A549 (cell line): ENCODE measurements around the gene TTC39B. TPM values are rescaled to one million over a fixed set of nuclear protein-coding genes. Genes with fewer than 3 reads are reported as not detected.

Source experiments
- ATAC-seq, 2 experiments: fragments of 200-7000 bp in 1 of 2; fragments of >200 bp in 1 of 2; cut with Nextera tagmentation in 1 of 2; cut with Tn5 transposase in 1 of 2; 3 replicates each; pipeline versions ENCODE4 v1.8.0 to v1.9.1; 2018 to 2020; ENCODE audit warnings: mild to moderate bottlenecking in 1 of 2, moderate library complexity in 1 of 2
- CTCF ChIA-PET: fragments of 300-600 bp; sonication (Branson Sonifier 250); formaldehyde crosslinking; extraction: SDS; loops from one replicate; lab custom pipeline; 2021; ENCODE audit warnings: antibody characterized with exemption, inconsistent platforms; lab: Yijun Ruan, JAX
- POLR2A ChIA-PET: fragments of 350-600 bp; formaldehyde crosslinking; extraction: SDS; loops from one replicate; lab custom pipeline; 2021; ENCODE audit warnings: antibody characterized with exemption, inconsistent platforms; lab: Yijun Ruan, JAX
- DNase-seq, 2 experiments: peaks; one replicate each; pipeline versions ENCODE4 v3.0.0 to v3.0.0-alpha.2; 2011 to 2016; ENCODE audit warnings: low read depth in 1 of 2, low spot score in 1 of 2
- FAIRE-seq: peaks from 2 replicates; lab custom pipeline; 2011; peaks lifted over from hg19 to GRCh38; lab: Jason Lieb, UNC
- H3K27ac ChIP-seq, 2 experiments: fragments of >200 bp; sonication (Bioruptor Twin); formaldehyde crosslinking; 3 replicates each; pipeline ENCODE4 v1.5.1; 2016 to 2017
- H3K4me1 ChIP-seq: fragments of >200 bp; sonication (Bioruptor Twin); formaldehyde crosslinking; 3 replicates; pipeline ENCODE4 v1.6.1; 2016
- H3K4me2 ChIP-seq: fragments of >200 bp; sonication (Bioruptor Twin); formaldehyde crosslinking; 3 replicates; pipeline ENCODE4 v1.6.1; 2016
- H3K4me3 ChIP-seq: fragments of >200 bp; sonication (Bioruptor Twin); formaldehyde crosslinking; 3 replicates; pipeline ENCODE4 v1.5.1; 2016
- H3K9me3 ChIP-seq: fragments of >200 bp; sonication (Bioruptor Twin); formaldehyde crosslinking; 3 replicates; pipeline ENCODE4 v1.6.1; 2016
- CBX8 ChIP-seq: fragments of 200-600 bp; sonication (generic); IDR thresholded peaks from 2 replicates; pipeline ENCODE4 v1.6.1; 2016
- CHD4 ChIP-seq: fragments of 200-600 bp; sonication (generic); IDR thresholded peaks from 2 replicates; pipeline ENCODE4 v1.6.1; 2016; ENCODE audit warnings: antibody characterized with exemption, mild to moderate bottlenecking, borderline replicate concordance
- EHMT2 ChIP-seq: fragments of 200-600 bp; sonication (generic); IDR thresholded peaks from 2 replicates; pipeline ENCODE4 v1.6.1; 2016; ENCODE audit warnings: antibody characterized with exemption, low read depth, mild to moderate bottlenecking, moderate library complexity
- ESRRA ChIP-seq: fragments of 150-350 bp; IDR thresholded peaks from 2 replicates; pipeline ENCODE4 v1.6.1; 2014; ENCODE audit warnings: mild to moderate bottlenecking, low read length, borderline replicate concordance
- FOSB ChIP-seq: fragments of 250-450 bp; sonication (Bioruptor Pico); IDR thresholded peaks from 2 replicates; pipeline ENCODE4 v1.5.0; 2020; ENCODE audit warnings: mild to moderate bottlenecking, moderate library complexity
- HEYL ChIP-seq: fragments of 250-450 bp; sonication (Bioruptor Pico); IDR thresholded peaks from 2 replicates; pipeline ENCODE4 v1.8.0; 2021; ENCODE audit warnings: mild to moderate bottlenecking, moderate library complexity
- HOXA7 ChIP-seq: fragments of 250-450 bp; sonication (Bioruptor Pico); IDR thresholded peaks from 2 replicates; pipeline ENCODE4 v1.5.0; 2020; ENCODE audit warnings: mild to moderate bottlenecking, moderate library complexity
- HOXB5 ChIP-seq: fragments of 250-450 bp; sonication (Bioruptor Pico); IDR thresholded peaks from 2 replicates; pipeline ENCODE4 v1.5.0; 2020; ENCODE audit warnings: mild to moderate bottlenecking, moderate library complexity
- JUN ChIP-seq, 2 experiments: fragments of >200 bp; sonication (Bioruptor Twin); formaldehyde crosslinking; IDR thresholded peaks; 2 replicates in 1 of 2; 3 replicates in 1 of 2; pipeline ENCODE4 v1.6.1; 2016 to 2017
- JUNB ChIP-seq: fragments of >200 bp; sonication (Bioruptor Twin); formaldehyde crosslinking; IDR thresholded peaks from 2 replicates; pipeline ENCODE4 v1.6.1; 2016
- KDM1A ChIP-seq: fragments of 200-600 bp; sonication (generic); IDR thresholded peaks from 2 replicates; pipeline ENCODE4 v1.6.1; 2016; ENCODE audit warnings: low read depth, mild to moderate bottlenecking
- NFE2L2 ChIP-seq: fragments of 150-350 bp; conservative IDR thresholded peaks from 2 replicates; pipeline ENCODE4 v1.6.1; 2014; ENCODE audit warnings: low read length
- PHF8 ChIP-seq: fragments of 200-600 bp; sonication (generic); IDR thresholded peaks from 2 replicates; pipeline ENCODE4 v1.6.1; 2016; ENCODE audit warnings: low read depth, mild to moderate bottlenecking, antibody characterized with exemption, moderate library complexity, borderline replicate concordance
- POLR2A ChIP-seq: IDR thresholded peaks from 2 replicates; pipeline ENCODE4 v1.6.1; 2012; ENCODE audit warnings: mild to moderate bottlenecking, low read length
- RNF2 ChIP-seq: fragments of 200-600 bp; sonication (generic); IDR thresholded peaks from 2 replicates; pipeline ENCODE4 v1.6.1; 2016; ENCODE audit warnings: low read depth, mild to moderate bottlenecking, antibody characterized with exemption, moderate library complexity, borderline replicate concordance
- SREBF2 ChIP-seq: fragments of 450-650 bp; IDR thresholded peaks from 2 replicates; pipeline ENCODE4 v1.6.1; 2014; ENCODE audit warnings: mild to moderate bottlenecking, moderate library complexity
- TFCP2L1 ChIP-seq: fragments of 250-450 bp; sonication (Bioruptor Pico); IDR thresholded peaks from 2 replicates; pipeline ENCODE4 v1.5.0; 2021; ENCODE audit warnings: mild to moderate bottlenecking
- TP53 ChIP-seq: fragments of 250-450 bp; sonication (Bioruptor Pico); IDR thresholded peaks from 2 replicates; pipeline ENCODE4 v1.5.0; 2021; ENCODE audit warnings: mild to moderate bottlenecking, moderate library complexity
- ZNF302 ChIP-seq: fragments of 250-450 bp; sonication (Bioruptor Pico); IDR thresholded peaks from 2 replicates; pipeline ENCODE4 v1.9.0; 2021; ENCODE audit warnings: inconsistent platforms, mild to moderate bottlenecking, moderate library complexity
- ZSCAN20 ChIP-seq: fragments of 250-450 bp; sonication (Bioruptor Pico); IDR thresholded peaks from 2 replicates; pipeline ENCODE4 v1.8.0; 2022; ENCODE audit warnings: mild to moderate bottlenecking, moderate library complexity
- WGBS: methylation state at CpG from one replicate; pipeline ENCODE4 v1.1.6; 2017; ENCODE audit errors: missing lambda C conversion rate; 5-methylcytosine and 5-hydroxymethylcytosine counted together
- polyA minus RNA-seq: library from RNA; depleted of rRNA, polyadenylated mRNA; stranded (reverse); fragments of >200 nt; gene quantifications from 2 replicates; pipeline ENCODE4 v1.2.3, GENCODE V29; 2011; rRNA and poly(A)+ RNA removed
- polyA plus RNA-seq, 4 experiments: library from polyadenylated mRNA; depleted of rRNA in 3 of 4; stranded (reverse); fragments of >200 nt; fragmentation: RNase III in 1 of 4; extraction: RNeasy Plus Mini Kit Qiagen cat#74134 plus additional on column Dnase treatment in 1 of 4; gene quantifications; 2 replicates in 3 of 4; 3 replicates in 1 of 4; pipeline ENCODE4 v1.2.3, GENCODE V29; 2011 to 2017
- TF ChIP-seq, protein P1 (sequence below): IDR thresholded peaks from 2 replicates; pipeline ENCODE4 v1.6.1; 2012
- TF ChIP-seq, protein P2 (sequence below): fragments of 200-600 bp; sonication (generic); IDR thresholded peaks from 2 replicates; pipeline ENCODE4 v1.6.1; 2016; ENCODE audit warnings: antibody characterized with exemption, mild to moderate bottlenecking, moderate library complexity
- TF ChIP-seq, protein P3 (sequence below): fragments of >200 bp; sonication (Bioruptor Twin); formaldehyde crosslinking; IDR thresholded peaks from 3 replicates; pipeline ENCODE4 v1.5.1; 2016

Gene TTC39B
- polyA plus RNA-seq (2011; rRNA removed) (4.4 and 5.0 TPM in 2 replicates), polyA plus RNA-seq (2017; fragmentation: RNase III; extraction: RNeasy Plus Mini Kit Qiagen cat#74134 plus additional on column Dnase treatment) (0.52 to 0.94 TPM (median 0.59 TPM) in 3 replicates), polyA minus RNA-seq (5.3 and 6.2 TPM in 2 replicates)
- polyA plus RNA-seq (2012; cell fraction: cytosol; rRNA removed): 0.22 and 0.36 TPM in 2 replicates
- 0.41 and 0.42 TPM in 2 replicates for polyA plus RNA-seq (2012; cell fraction: nucleus; rRNA removed)

DNA sequence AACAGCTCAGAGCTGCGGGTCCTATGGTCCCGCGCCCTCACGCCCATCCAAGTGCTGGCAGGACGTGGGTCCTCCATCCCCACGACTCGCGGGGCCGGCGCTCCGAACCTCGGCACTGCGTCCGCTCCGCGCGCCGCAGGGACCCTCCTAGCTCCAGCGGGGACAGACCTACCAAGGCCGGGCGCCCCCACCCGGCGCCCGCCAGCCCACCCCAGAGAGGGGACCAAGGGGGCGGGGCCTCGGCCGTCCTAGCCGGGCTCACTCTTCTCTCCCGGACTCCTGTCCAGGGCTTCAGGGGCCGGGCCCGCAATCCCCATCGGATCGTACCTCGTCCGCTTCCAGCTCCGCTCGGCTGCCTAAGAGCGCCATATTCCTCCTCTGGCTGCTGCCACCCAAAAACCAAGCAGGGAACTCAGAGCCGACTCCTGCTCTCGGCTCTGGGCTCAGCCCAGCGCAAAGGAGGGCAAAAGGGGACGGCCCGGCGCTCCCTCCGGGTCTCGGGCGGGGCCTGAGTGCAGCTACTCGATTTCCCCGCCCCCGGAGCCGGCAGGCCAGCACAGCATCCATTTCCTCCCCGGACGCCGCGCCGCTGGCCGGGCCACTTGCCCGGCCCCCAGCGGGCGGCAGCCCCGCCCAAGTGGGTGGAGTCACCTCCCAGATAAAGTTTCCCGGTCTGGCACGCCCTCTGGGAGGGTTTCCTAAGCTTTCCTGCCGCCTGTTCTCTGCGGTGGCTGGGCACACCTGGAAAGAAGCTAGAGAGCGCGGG is at the start of gene TTC39B:
TTC39B (minus strand) TSS at position 460 of the 766 bp plus-strand sequence; CDS start at position 369, 91 bp downstream.
- FAIRE-seq: no peak
- CTCF ChIA-PET: interaction anchor here (0.9 kb wide), 3 partner anchors 96 to 116 kb away, joined by 3 to 4 read pairs (median 4); partner anchors contain the start of gene SNAPC3
- peak; percentile 39 for TF ChIP-seq POLR2A
- TF ChIP-seq, protein P1, sequence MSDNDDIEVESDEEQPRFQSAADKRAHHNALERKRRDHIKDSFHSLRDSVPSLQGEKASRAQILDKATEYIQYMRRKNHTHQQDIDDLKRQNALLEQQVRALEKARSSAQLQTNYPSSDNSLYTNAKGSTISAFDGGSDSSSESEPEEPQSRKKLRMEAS: 0 out of 2 replicates have a peak, but pooled peaks have one; percentile 24
- TF ChIP-seq TFCP2L1 (CRISPR knock-in tag): no peak
- TF ChIP-seq PHF8: peak; percentile 58; the same call in 1 of the 2 replicates
- TF ChIP-seq SREBF2: no peak
- TF ChIP-seq RNF2: no peak
- no peak for TF ChIP-seq ESRRA
- TF ChIP-seq, all 56 proteins: peak for 3
- WGBS: under 1% methylated on average over 28 of the region's 67 CpGs
- ATAC-seq: peak; percentile 93 to 98
- Histone ChIP-seq H3K9me3 (no peaks in the 10 kb centered on the region), H3K27ac (peak within 1 kb of the TSS; percentile 74 to 84), H3K4me1 (peaks cover 14% of the 10 kb centered on the region), H3K4me3 (peak within 1 kb of the TSS; percentile 91), H3K4me2 (peak within 1 kb of the TSS; percentile 99)
- POLR2A ChIA-PET: interaction anchor here (0.6 to 1.4 kb wide), 4 partner anchors 11 to 204 kb away, joined by 3 to 6 read pairs (median 4); partner anchors contain the start of genes PSIP1 and SNAPC3
- peak; percentile 74 to 85 for DNase-seq

DNA sequence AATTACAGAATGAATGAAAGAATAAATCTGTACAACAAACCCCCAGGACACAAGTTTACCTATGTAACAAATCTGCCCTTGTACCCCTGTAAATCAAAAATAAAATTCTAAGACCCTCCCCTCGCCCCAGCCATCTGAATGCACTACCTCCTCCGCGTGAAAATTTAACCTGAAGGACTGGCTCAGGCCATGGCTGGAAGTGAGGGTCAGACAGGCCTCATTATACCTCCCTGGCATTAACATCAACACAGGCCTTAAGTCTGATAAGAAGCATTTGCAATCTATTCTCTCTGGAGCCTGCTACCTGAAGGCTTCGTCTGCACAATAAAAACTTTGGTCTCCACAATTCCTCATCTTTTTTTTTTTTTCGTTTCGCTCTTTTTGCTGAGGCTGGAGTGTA is 48.7 kb upstream of the TTC39B start:
- POLR2A ChIA-PET: no interaction called here
- H3K4me2 ChIP-seq: no peak overlapping the region
- FAIRE-seq: no peak

More for the DNA sequence above, 48.7 kb upstream of the TTC39B start:
- H3K9me3 ChIP-seq: no peaks in the 10 kb centered on the region
- CTCF ChIA-PET: interaction anchor here (0.6 to 1.3 kb wide), 2 partner anchors 23 to 44 kb away, joined by 3 read pairs; no protein-coding TSS in a partner anchor
- no peak for ATAC-seq
- TF ChIP-seq HEYL (no peak), PHF8 (no peak), HOXB5 (CRISPR knock-in tag) (no peak), FOSB (CRISPR knock-in tag) (no peak), ZSCAN20 (CRISPR knock-in tag) (no peak), TFCP2L1 (CRISPR knock-in tag) (no peak), ZNF302 (CRISPR knock-in tag) (no peak), TP53 (CRISPR knock-in tag) (no peak), EHMT2 (no peak), CHD4 (no peak), CBX8 (no peak), RNF2 (no peak), KDM1A (no peak), HOXA7 (no peak), NFE2L2 (no peak), JUN (IDR thresholded peaks at IDR 0.05) (no peak), JUNB (no peak)
- TF ChIP-seq, protein P2, sequence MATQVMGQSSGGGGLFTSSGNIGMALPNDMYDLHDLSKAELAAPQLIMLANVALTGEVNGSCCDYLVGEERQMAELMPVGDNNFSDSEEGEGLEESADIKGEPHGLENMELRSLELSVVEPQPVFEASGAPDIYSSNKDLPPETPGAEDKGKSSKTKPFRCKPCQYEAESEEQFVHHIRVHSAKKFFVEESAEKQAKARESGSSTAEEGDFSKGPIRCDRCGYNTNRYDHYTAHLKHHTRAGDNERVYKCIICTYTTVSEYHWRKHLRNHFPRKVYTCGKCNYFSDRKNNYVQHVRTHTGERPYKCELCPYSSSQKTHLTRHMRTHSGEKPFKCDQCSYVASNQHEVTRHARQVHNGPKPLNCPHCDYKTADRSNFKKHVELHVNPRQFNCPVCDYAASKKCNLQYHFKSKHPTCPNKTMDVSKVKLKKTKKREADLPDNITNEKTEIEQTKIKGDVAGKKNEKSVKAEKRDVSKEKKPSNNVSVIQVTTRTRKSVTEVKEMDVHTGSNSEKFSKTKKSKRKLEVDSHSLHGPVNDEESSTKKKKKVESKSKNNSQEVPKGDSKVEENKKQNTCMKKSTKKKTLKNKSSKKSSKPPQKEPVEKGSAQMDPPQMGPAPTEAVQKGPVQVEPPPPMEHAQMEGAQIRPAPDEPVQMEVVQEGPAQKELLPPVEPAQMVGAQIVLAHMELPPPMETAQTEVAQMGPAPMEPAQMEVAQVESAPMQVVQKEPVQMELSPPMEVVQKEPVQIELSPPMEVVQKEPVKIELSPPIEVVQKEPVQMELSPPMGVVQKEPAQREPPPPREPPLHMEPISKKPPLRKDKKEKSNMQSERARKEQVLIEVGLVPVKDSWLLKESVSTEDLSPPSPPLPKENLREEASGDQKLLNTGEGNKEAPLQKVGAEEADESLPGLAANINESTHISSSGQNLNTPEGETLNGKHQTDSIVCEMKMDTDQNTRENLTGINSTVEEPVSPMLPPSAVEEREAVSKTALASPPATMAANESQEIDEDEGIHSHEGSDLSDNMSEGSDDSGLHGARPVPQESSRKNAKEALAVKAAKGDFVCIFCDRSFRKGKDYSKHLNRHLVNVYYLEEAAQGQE: no peak
- TF ChIP-seq, protein P3, sequence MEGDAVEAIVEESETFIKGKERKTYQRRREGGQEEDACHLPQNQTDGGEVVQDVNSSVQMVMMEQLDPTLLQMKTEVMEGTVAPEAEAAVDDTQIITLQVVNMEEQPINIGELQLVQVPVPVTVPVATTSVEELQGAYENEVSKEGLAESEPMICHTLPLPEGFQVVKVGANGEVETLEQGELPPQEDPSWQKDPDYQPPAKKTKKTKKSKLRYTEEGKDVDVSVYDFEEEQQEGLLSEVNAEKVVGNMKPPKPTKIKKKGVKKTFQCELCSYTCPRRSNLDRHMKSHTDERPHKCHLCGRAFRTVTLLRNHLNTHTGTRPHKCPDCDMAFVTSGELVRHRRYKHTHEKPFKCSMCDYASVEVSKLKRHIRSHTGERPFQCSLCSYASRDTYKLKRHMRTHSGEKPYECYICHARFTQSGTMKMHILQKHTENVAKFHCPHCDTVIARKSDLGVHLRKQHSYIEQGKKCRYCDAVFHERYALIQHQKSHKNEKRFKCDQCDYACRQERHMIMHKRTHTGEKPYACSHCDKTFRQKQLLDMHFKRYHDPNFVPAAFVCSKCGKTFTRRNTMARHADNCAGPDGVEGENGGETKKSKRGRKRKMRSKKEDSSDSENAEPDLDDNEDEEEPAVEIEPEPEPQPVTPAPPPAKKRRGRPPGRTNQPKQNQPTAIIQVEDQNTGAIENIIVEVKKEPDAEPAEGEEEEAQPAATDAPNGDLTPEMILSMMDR: no peak
- TF ChIP-seq, all 56 proteins: peak for 0
- Histone ChIP-seq H3K4me1 (peaks cover 3% of the 10 kb centered on the region; the same call in 2 of the 3 replicates), H3K27ac (no peak overlapping the region), H3K4me3 (no peak overlapping the region)
- DNase-seq: no peak
- WGBS: 81% methylated on average over 6 of the region's 6 CpGs
